Fibroblast of pulmonary artery (primary cell): ENCODE results near the gene ITGA11.

Experiments used
- DNase-seq: peaks from one replicate; pipeline ENCODE4 v3.0.0-alpha.2; 2010; ENCODE audit warnings: low read depth
- H3K4me3 ChIP-seq: replicated peaks from 2 replicates; pipeline ENCODE4 v1.5.1; 2011; ENCODE audit warnings: low read depth, mild to moderate bottlenecking, control low read depth, low read length, moderate library complexity
- CTCF ChIP-seq: IDR thresholded peaks from 2 replicates; pipeline ENCODE4 v1.5.1; 2011; ENCODE audit warnings: mild to moderate bottlenecking, control low read depth, low read length, inconsistent platforms; ENCODE audit errors: missing control alignments

The ITGA11 gene

GRCh38 chr15:68281008-68281407 is 151.0 kb downstream of the ITGA11 start:
- no peak for TF ChIP-seq CTCF
- no peak for DNase-seq
- peak overlapping the region; percentile 92 for H3K4me3 ChIP-seq

GRCh38 chr15:68279779-68280753 is 151.9 kb downstream of the ITGA11 start:
- no peak for TF ChIP-seq CTCF
- peak overlapping the region; percentile 92 for H3K4me3 ChIP-seq
- no peak for DNase-seq

DNA sequence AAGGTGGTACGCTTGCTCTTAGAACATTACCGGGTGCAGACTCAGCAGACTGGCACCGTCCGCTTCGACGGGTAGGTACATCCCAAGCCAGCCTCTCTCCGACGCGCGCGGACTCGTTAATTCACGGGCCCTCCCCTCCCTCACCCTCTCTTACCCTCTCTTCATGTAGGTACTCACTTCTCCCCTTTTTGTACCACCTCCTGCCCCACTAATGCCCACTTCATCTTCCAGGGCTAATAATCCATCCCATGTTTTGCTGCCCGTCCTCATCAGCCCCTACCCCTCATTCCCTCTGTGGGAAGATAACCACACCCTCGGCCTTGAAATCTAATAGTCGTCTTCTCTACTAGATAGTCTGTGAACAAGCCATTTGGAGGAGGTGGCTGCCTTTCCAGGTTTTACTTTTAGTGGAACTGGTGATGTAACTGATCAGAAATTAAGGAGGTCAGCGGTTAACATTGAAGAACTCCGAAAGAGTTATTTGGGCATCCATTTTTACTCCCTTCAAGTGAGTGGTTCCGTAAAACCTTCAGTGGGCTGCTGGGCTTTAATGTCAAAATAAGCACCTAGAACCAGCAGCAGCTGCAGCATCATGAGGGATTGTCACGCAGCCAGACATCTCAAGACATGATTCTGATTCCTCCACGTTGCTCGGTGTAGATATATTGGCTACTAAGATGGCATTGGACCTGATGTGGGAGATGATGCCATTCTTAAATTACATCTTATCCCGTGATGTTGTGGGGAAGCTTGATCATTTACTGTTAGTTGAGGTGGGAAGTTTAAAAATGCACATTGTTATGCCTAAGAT is 153.2 kb downstream of the ITGA11 start:
- H3K4me3 ChIP-seq = peak overlapping the region; percentile 92
- no peak for DNase-seq
- TF ChIP-seq CTCF = no peak

- DNase-seq = no peak
- peak; percentile 30 for TF ChIP-seq CTCF
- H3K4me3 ChIP-seq = peak overlapping the region; percentile 92
Measured at GRCh38 chr15:68278345-68278594, 153.7 kb downstream of the ITGA11 start.

GRCh38 chr15:68277603-68278344 is 154.2 kb downstream of the ITGA11 start, which contains the start of gene FEM1B:
Gene FEM1B (plus strand): TSS chr15:68277745. CDS start chr15:68278418, 673 bp downstream.
- TF ChIP-seq CTCF = no peak
- DNase-seq = peak; percentile 95

DNA sequence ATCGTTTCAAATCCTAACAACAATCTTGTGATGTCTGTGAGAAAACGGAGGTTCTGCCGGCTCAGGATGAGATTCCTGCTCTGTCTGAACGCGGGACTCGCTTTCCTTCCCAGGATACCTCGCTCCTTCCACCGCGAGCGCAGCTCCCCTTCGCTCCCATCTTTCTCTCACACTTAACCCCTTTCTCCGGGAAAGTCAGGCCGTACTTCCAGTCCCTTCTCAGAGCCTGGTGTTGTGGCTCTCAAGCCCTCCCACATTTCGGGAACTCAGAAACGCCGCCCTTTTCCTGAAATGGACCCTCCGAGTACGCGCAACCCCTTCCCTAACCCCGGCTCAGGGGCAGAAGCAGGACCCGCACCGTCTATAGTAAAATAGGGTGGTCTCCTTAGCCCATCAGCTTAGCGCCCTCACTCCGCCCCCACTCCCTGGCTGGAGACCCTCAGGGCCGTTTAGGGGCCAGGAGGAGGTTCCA is 154.8 kb downstream of the ITGA11 start:
- TF ChIP-seq CTCF = no peak
- peak overlapping the region; percentile 92 for H3K4me3 ChIP-seq
- peak; percentile 69 for DNase-seq

More at GRCh38 chr15:68277603-68278344, 154.2 kb downstream of the ITGA11 start, which contains the start of gene FEM1B:
- H3K4me3 ChIP-seq = peak within 1 kb of the TSS; percentile 92
